ENCODE results near the gene MUC5AC. TPM values are rescaled to one million over a fixed set of nuclear protein-coding genes. Genes with fewer than 3 reads are reported as not detected.

MUC5AC gene
- total RNA-seq, 1 donor from 2014 or later: not detected

- DNase-seq (ENCODE audit: low read depth): no peak
Observed at GRCh38 chr11:1224111-1224490, 66.3 kb downstream of the MUC5AC start.

GRCh38 chr11:1224491-1225385 lies 67.0 kb downstream of the MUC5AC start:
- no peak for DNase-seq (ENCODE audit: low read depth)

- DNase-seq (ENCODE audit: low read depth): no peak
Observed at GRCh38 chr11:1225386-1226225, 67.9 kb downstream of the MUC5AC start.

GRCh38 chr11:1226226-1226985 lies 68.7 kb downstream of the MUC5AC start:
- no peak for DNase-seq (ENCODE audit: low read depth)

GRCh38 chr11:1226986-1227550 lies 69.3 kb downstream of the MUC5AC start:
- DNase-seq (ENCODE audit: low read depth): no peak

- DNase-seq (ENCODE audit: low read depth): no peak
Observed at GRCh38 chr11:1227551-1228100, 69.9 kb downstream of the MUC5AC start.

- no peak for DNase-seq (ENCODE audit: low read depth)
Observed at GRCh38 chr11:1228101-1228821, 70.5 kb downstream of the MUC5AC start.

- DNase-seq (ENCODE audit: low read depth): no peak
Observed at GRCh38 chr11:1228921-1229451, 71.2 kb downstream of the MUC5AC start.

GRCh38 chr11:1229471-1230120 lies 71.8 kb downstream of the MUC5AC start:
- no peak for DNase-seq (ENCODE audit: low read depth)

- no peak for DNase-seq (ENCODE audit: low read depth)
Observed at GRCh38 chr11:1230121-1230455, 72.3 kb downstream of the MUC5AC start.

- DNase-seq (ENCODE audit: low read depth): no peak
Observed at GRCh38 chr11:1230456-1231395, 73.0 kb downstream of the MUC5AC start.

GRCh38 chr11:1231396-1232020 lies 73.8 kb downstream of the MUC5AC start:
- no peak for DNase-seq (ENCODE audit: low read depth)

GRCh38 chr11:1232021-1232882 lies 74.5 kb downstream of the MUC5AC start:
- DNase-seq (ENCODE audit: low read depth): no peak

- no peak for DNase-seq (ENCODE audit: low read depth)
Observed at GRCh38 chr11:1232883-1233321, 75.1 kb downstream of the MUC5AC start.

- no peak for DNase-seq (ENCODE audit: low read depth)
Observed at GRCh38 chr11:1233351-1234053, 75.7 kb downstream of the MUC5AC start.

GRCh38 chr11:1234054-1234720 lies 76.4 kb downstream of the MUC5AC start:
- no peak for DNase-seq (ENCODE audit: low read depth)
